GM19468 (cell line): ENCODE results near the gene RRP7A.
"Not testable (repeated sequence)": the region's sequence is repeated elsewhere in the genome, so short reads cannot be mapped to it uniquely, and the experiment has no call there.

Experiments used
- ATAC-seq: cut with Tn5 transposase; IDR thresholded peaks from one replicate; pipeline ENCODE4 v1.9.1; 2021; ENCODE audit warnings: mild to moderate bottlenecking, moderate library complexity, moderate number of reproducible peaks; ENCODE audit not compliant: unreplicated experiment; ENCODE audit errors: extremely low read depth

The RRP7A gene, protein sequence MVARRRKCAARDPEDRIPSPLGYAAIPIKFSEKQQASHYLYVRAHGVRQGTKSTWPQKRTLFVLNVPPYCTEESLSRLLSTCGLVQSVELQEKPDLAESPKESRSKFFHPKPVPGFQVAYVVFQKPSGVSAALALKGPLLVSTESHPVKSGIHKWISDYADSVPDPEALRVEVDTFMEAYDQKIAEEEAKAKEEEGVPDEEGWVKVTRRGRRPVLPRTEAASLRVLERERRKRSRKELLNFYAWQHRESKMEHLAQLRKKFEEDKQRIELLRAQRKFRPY

DNA sequence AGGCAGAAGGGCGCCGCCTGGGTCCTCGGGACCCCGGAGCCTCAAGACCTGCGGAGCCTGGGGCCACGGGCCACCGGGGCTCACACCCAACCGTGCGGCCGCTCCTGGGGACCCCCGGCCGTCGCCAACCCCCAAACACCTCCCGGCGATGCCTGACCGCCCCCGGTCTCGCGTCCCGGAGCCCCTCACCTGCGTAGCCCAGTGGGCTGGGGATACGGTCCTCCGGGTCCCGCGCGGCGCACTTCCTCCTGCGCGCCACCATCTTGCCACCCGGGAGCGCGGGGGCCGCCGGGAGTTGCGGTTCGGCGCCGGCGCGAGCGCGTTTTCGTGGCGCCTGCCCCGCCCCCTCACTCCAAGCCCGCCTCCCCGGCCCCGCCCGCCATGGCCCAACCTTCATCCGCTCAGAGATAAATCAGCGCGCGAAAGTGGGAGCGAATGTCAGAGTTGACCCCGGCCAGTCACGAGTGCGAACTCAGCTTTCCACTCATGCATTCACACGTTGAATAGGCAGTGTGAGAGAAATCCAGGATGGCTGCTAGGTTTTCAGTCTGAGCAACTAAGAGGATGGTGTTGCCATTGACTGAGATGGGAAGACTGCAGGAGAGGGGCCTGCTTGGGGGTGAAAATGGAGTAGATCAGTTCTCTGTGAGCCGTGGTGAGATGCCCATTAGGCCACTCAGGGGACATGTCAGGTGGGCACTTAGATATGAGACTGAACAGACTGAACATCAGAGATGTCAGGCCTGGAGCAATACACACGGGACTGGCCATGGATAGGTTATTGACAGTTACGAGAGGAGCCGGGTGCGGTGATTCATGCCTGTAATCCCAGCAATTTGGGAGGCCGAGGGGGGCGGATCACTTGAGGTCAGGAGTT lies at the start of gene RRP7A:
RRP7A (minus strand) TSS at position 272 of the 877 bp plus-strand sequence; CDS start at position 262, 10 bp downstream.
- ATAC-seq, result peak; percentile 68

DNA sequence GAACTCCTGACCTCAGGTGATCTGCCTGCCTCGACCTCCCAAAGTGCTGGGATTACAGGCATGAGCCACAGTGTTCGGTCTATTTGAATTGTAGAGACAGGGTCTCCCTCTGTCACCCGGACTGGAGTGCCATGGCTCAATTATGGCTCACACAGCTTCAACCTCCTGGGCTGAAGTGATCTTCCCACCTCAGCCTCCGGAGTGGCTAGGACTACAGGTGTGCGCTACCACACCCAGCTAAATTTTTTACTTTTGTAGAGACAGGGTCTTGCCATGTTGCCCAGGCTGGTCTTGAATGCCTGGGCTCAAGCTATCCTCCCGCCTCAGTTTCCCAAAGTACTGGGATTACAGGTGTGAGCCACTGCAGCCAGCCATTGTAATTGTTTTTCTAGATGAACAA lies 48.4 kb upstream of the RRP7A start:
- not testable (repeated sequence) for ATAC-seq

DNA sequence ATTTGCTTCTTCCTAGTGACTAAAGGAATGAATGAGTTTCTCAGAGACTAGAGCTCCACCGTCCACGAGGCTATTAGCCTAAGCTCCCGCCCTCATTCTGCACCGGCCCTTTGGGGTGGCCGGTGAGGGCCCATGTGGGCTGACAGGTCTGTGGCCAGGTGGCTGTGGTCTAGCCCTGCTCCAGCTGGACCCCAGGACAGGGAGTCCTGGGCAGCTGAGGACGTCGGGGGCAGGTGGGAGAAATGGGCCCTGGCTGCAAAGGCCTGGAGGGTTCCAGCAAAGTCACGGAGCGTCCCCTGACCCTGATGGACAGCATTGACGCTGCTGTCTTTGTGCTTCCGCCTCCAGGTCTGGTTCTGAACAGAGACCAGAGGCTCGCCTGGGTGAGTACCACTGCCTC lies 46.4 kb upstream of the RRP7A start:
- ATAC-seq, result no peak

DNA sequence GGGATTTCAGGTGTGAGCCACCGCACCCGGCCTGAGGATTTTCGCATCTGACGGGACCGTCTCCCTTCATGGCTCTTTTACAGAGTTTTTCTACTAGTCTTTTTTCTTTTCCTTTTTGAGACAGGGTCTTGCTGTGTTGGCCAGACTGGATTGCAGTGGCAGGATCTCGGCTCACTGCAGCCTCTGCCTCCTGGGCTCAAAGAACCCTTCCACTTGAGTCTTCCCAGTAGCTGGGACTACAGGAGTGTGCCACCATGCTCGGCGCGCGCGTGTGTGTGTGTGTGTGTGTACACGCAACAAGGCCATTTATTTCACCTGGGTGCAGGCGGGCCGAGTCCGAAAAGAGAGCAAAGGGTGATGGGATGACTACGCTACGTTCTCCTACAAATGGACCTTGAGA lies 45.1 kb upstream of the RRP7A start:
- no peak for ATAC-seq

DNA sequence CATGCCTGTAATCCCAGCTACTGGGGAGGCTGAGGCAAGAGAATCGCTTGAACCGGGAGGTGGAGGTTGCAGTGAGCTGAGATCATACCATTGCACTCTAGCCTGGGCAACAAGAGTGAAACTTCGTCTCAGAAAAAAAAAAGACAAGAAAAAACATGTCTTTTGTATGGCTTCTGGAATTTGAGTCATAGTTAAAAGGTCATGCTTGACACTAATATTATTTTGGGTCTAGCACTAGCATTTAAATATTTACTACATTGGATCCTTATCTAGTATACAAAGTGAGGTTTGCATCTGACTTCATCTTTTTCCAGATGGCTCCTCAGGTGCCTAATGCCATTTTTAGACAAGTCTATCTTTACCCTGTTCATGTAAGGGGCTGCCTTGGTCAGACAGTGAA lies 44.3 kb upstream of the RRP7A start:
- ATAC-seq, result not testable (repeated sequence)

DNA sequence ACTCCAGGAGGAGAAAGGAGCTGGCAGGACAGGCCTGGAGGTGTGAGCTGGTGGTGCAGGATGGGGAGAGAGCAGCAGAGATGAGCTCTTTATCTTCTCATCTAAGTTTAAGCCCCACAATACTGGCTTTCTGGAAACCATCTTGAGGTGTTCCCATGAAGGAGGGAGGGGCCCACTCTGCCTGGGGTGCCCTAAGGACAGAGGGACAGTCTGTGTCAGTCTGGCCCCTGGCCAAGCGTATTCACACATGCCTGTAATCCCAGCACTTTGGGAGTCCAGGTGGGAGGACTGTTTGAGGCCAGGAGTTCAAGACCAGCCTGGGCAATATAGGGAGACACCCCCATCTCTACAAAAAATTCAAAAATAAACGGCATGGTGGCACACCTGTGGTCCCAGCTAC lies 43.1 kb upstream of the RRP7A start:
- no peak for ATAC-seq

DNA sequence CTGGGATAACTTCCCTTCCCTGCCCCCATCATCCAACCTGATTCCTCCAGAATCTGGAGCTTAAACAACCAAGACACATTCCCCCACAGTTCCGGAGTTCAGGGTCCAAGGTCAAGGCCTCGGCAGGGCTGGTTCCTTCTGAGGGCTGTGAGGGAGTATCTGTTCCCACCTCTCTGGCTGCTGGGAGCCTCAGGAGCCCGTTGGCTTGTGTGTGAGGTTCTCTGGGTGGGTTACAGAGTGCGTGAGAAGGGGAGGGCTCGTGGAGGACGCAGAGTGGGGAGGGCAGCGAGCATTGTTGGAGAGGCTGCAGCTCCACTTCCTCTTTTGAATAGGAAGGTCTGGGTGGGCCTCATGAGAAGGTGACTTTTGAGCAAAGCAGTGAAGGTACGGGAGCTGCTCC lies 42.7 kb upstream of the RRP7A start:
- no peak for ATAC-seq

DNA sequence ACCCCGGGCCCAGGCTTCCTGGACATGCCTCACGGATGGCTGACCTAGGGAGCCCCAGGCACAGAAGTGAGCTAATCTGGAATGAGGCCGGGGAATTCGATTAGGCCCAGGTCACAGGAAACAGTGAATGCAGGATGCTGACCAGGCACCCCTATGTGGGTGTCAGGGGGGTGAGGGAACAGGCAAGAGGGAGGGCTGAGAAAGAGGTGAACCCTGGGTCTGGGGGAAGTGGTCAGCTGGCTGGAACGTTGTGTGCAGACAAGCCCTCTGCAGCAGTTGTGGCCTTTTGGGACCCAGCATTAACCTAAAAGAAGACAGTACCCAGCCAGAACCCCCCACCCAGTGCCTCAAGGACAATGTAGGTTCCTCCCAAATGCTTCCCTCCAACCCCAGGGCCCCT lies 42.3 kb upstream of the RRP7A start:
- no peak for ATAC-seq

DNA sequence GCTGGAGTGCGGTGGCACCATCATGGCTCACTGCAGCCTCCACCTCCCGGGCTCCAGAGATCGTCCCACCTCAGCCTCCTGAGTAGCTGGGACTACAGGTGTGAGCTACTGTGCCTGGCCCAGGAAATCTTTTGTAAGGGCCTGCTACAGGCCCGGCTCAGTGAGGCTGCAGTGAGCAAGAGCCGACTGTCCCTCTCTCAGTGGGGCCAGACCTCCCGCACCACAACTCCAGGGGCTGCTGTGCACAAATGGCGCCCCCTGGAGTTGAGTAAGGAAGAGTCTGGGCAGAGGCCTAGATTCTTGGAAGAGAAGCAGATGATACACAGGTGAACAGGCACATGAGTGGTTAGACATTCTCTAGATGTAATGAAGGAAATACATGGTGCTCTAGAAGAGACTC lies 41.2 kb upstream of the RRP7A start:
- ATAC-seq, result no peak

DNA sequence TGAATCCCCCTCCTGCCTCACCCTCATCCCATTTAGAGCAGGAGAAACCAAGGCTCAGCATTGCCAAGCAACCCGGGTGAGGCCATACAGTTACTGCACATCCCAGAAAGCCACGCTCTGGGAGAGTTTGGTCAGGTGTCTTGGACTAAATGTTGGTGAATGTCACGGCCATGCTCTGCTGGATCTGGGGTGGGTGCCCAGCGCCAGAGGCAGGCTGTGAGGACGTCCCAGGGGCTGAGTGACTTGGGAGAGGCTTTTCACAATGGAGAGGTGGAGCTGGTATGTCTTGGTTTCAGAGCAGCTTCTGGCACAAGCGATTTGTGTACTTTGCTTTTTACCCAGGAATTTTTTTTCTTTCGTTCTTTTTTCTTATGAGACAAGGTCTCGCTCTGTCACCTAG lies 40.8 kb upstream of the RRP7A start:
- ATAC-seq, result no peak

DNA sequence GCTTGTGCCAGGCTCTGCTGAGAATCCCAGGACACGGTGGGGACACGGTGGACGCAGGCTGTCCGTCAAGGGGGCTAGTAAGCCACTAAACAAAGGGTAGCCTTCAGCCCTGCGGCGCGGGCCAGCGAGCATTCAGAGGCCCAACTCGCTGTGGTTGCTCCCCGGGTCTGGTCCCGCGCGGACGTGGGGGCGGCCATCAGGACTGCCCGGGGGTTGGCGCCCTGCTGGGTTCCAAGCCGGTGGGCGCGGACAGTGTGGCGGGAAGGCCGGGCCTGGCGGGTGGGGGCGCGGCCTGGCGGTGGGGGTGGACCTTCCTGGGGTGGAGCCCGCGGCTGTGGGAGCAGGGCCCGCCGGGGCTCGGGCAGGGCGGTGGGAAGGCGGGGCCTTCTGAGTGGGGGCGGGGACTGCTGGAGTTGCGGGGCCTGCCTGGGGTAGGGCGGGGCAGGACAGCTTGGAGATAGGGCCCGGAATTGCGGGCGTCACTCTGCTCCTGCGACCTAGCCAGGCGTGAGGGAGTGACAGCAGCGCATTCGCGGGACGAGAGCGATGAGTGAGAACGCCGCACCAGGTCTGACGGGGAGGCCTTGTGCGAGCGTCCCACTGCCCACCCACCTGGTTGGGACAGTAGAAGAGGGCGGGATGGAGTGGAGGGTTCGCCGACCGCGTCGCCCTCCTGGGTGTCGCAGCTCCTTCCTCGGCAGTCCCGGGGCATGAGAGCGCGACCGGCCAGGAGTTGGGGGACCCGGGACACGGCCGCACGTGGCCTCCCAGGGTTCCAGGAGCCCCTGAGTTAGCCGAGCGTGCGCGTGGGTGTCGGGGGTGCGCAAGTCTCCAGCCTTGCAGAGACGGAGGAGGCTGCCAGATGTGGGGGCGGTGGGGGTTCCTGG lies 34.1 kb upstream of the RRP7A start, which contains the start of gene SERHL2:
SERHL2 (plus strand) TSS at position 482 of the 887 bp plus-strand sequence; CDS start at position 547, 65 bp downstream.
- ATAC-seq, result no peak

DNA sequence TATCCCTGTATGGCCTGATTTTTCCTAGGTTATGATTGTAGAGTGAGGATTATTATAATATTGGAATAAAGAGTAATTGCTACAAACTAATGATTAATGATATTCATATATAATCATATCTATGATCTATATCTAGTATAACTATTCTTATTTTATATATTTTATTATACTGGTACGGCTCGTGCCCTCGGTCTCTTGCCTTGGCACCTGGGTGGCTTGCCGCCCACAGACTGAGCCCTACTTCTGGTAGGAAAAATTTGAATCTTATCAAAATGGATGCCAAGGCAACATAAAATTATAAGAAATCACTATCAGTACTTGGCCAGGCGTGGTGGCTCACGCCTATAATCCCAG lies 32.7 kb upstream of the RRP7A start:
- not testable (repeated sequence) for ATAC-seq

DNA sequence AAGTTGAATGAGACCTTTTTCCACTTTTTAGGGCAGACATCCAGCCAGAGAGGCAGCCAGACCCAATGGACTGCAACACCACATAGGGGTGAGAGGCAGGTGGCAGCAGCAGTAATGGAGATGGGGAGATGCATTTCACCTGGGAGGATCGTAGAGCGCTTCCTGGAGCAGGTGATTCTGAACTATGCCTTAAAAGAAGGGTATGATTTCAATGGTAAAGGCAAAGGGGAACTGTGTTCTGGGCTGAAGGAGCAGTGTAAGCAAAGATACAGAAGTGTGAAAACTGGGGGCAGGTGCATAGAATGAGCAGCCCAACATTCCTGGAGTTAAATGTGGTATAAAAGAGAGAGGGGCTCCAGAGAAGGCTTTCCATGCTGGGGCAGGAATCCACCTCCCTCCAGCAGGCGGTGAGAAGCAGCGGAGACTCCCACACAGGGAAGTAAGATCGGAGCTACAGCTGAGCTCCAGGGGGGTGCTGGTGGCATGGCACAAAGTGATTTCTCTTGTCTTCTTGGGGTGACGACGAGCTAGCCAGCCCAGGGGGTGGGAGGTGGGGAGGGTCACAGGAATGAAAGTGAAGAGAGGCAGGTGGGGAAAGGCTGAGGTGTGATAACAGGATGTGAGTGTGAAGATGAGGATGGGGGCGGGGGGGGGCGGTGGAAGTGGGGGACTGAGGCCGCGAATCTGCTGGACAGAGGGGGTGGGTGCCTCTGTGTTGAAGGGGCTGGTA lies 29.9 kb upstream of the RRP7A start:
- ATAC-seq, result no peak

DNA sequence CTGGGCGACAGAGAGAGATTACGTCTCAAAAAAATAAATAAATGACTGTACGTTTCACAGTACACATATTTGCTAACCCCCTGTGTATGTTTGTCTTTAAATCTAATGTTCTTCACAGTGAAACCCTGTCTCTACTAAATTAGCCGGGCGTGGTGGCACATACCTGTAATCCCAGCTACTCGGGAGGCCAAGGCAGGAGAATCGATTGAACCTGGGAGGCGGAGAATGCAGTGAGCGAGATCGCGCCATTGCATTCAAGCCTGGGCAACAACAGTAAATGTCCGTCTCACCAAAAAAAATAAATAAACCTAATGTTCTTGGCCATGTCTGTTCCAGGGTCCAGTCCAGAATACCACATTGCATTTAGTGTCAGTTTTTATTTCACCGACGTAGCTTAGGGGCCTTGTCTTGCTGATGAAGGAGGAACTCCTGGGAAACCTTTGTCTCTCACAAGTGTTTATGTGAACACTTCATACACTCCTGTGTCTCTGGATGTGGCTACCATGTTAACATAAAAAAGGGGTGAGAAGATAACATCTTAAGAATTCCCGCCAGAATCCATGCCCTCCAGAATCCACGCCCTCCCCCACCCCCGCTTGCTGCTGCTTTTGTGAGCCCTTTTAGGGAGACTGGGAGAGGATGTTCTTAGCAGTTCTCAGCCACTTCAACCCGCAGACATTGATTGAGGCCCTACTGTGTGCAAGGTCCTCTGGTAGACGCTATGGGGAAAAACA lies 29.2 kb upstream of the RRP7A start:
- no peak for ATAC-seq

DNA sequence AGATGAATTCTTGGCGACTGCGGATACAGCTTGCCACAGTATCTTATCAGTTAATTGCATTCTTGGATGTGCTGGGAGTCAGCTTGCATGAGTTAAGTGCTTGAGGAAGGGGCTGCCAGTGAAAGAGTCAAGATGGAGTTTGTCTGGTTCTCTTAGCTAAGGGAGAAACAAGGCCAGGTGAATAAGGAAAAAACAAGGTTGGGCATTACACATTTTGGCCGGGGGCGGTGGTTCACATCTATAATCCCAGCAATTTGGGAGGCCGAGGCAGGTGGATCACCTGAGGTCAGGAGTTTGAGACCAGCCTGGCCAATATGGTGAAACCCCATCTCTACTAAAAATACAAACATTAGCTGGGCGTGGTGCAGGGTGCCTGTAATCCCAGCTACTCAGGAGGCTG lies 28.5 kb upstream of the RRP7A start:
- ATAC-seq, result not testable (repeated sequence)

DNA sequence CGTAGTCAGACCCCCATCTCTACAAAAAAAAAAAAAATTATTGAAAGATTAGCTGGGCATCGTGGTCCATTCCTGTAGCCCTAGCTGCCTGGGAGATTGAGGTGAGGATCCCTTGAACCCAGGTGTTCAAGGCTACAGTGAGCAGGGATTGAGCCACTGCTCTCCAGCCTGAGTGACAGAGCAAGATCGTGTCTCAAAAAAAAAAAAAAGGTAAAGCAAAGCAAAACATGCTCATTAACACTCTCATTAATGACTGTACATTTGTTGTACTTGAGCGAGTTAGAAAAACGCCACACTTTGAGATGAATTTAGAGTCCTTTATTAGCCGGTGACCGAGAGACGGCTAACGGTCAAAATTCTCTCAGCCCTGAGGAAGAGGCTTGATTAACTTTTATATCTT lies 28.0 kb upstream of the RRP7A start:
- ATAC-seq, result no peak

DNA sequence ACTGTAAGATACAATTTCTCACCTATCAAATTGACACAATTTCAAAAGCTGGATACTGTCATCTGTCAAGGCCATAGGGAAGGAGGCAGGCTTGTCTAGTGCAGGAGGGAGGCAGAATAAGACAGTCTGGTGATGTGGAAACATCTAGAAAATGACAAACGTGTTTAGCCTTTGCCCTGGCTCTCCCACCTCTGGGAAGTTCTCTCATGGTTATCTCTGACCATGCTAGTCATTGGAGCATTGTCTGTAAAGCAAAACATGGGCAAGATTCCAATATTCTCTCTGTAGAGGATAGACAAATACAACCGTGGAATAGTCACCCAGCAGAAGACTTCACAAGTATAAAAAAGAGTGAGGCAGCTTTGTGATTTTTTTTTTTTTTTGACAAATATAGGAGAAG lies 25.1 kb upstream of the RRP7A start:
- no peak for ATAC-seq

DNA sequence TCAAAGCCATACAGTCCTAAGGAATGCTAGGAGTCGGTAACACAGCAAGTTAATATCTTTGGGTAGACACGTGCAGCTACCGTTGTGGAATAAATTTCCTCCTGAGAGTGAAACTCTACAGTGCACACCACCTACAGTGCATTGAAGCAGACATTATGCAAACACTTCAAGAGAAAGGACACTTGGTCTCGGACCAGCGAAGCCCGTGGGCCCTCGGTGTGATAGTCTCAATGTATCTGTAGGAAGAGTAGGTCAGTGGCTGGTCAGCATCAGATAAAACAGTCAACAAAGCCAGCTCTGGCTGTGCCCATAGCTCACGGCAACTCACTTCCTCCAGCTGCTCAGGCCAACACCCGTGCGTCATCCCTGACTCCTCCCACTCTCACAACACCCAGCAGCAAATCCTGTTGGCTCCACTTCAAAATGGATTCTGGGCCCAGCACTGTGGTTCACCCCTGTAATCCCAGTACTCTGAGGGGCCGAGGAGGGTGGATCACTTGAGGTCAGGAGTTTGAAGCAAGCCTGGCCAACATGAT lies 19.7 kb upstream of the RRP7A start:
- ATAC-seq, result peak; percentile 24
